H1 (cell line): ENCODE data around the gene PSORS1C1. TPM values are rescaled to one million over a fixed set of nuclear protein-coding genes. Genes with fewer than 3 reads are reported as not detected.
A peak's percentile ranks its signal among the peaks of the same experiment; 100 is the strongest.

Source experiments
- EP300 ChIP-seq, 2 experiments: IDR thresholded peaks; 1 replicate in 1 of 2; 2 replicates in 1 of 2; pipeline ENCODE4 v1.6.1; 2011 to 2012; ENCODE audit warnings: low read depth in 2 of 2, low read length in 2 of 2, mild to moderate bottlenecking in 2 of 2, borderline replicate concordance in 1 of 2, inconsistent platforms in 1 of 2, moderate library complexity in 1 of 2
- HDAC6 ChIP-seq: IDR thresholded peaks from one replicate; pipeline ENCODE4 v1.7.1; 2012; ENCODE audit warnings: low read depth, mild to moderate bottlenecking, inconsistent platforms, low read length, moderate library complexity
- NANOG ChIP-seq: IDR thresholded peaks from 2 replicates; pipeline ENCODE4 v1.6.1; 2011; ENCODE audit warnings: low read length, low read depth, mild to moderate bottlenecking, inconsistent platforms; ENCODE audit not compliant: insufficient read depth, poor library complexity, severe bottlenecking
- PHF8 ChIP-seq: fragments of 200-600 bp; sonication (generic); conservative IDR thresholded peaks from 2 replicates; pipeline ENCODE4 v1.7.1; 2012; ENCODE audit warnings: low read depth, mild to moderate bottlenecking, inconsistent platforms, low read length, moderate library complexity
- RFX5 ChIP-seq: IDR thresholded peaks from 2 replicates; pipeline ENCODE4 v1.6.1; 2011; ENCODE audit warnings: low read depth, low read length, improper control_type of control experiment, borderline replicate concordance
- SP2 ChIP-seq: IDR thresholded peaks from 2 replicates; pipeline ENCODE4 v1.6.1; 2012; ENCODE audit warnings: mild to moderate bottlenecking, low read length, inconsistent platforms
- TAF1 ChIP-seq: IDR thresholded peaks from 2 replicates; pipeline ENCODE4 v1.6.1; 2011; ENCODE audit warnings: mild to moderate bottlenecking, low read depth, low read length
- TCF12 ChIP-seq: IDR thresholded peaks from 2 replicates; pipeline ENCODE4 v1.6.1; 2011; ENCODE audit warnings: low read depth, mild to moderate bottlenecking, low read length
- USF2 ChIP-seq: IDR thresholded peaks from 2 replicates; pipeline ENCODE4 v1.6.1; 2011; ENCODE audit warnings: low read length, improper control_type of control experiment
- polyA plus RNA-seq, 7 experiments: library from polyadenylated mRNA; depleted of rRNA in 3 of 7; stranded (reverse) in 5 of 7; unstranded in 2 of 7; fragments of >200 nt in 5 of 7; fragments of 200-250 nt in 2 of 7; gene quantifications; 1 replicate in 5 of 7; 2 replicates in 1 of 7; 4 replicates in 1 of 7; pipeline versions ENCODE4 v1.2.1 to v1.2.3, GENCODE V29; 2011 to 2013; ENCODE audit warnings: missing spikeins in 2 of 7, mixed read lengths in 2 of 7
- total RNA-seq: library from RNA; stranded (reverse); fragmentation: NEBNext Ultra II Directional; extraction: Animal tissue kit (Norgen Biotek cat#: 25700); gene quantifications from 2 replicates; pipeline ENCODE4 v1.2.1, GENCODE V29; 2021
- TF ChIP-seq, protein P1 (sequence below): fragments of 300-600 bp; sonication (generic); IDR thresholded peaks from 2 replicates; pipeline ENCODE4 v1.7.1; 2012; ENCODE audit warnings: low read length, moderate library complexity, mild to moderate bottlenecking, inconsistent platforms; ENCODE audit not compliant: insufficient replicate concordance

The PSORS1C1 gene
- total and polyA plus RNA-seq, 2 of the 8 experiments (the other 6 are each of a cell fraction or from before 2014, with no cell fraction given), result 0.12 to 0.52 TPM

- TF ChIP-seq, protein P1, sequence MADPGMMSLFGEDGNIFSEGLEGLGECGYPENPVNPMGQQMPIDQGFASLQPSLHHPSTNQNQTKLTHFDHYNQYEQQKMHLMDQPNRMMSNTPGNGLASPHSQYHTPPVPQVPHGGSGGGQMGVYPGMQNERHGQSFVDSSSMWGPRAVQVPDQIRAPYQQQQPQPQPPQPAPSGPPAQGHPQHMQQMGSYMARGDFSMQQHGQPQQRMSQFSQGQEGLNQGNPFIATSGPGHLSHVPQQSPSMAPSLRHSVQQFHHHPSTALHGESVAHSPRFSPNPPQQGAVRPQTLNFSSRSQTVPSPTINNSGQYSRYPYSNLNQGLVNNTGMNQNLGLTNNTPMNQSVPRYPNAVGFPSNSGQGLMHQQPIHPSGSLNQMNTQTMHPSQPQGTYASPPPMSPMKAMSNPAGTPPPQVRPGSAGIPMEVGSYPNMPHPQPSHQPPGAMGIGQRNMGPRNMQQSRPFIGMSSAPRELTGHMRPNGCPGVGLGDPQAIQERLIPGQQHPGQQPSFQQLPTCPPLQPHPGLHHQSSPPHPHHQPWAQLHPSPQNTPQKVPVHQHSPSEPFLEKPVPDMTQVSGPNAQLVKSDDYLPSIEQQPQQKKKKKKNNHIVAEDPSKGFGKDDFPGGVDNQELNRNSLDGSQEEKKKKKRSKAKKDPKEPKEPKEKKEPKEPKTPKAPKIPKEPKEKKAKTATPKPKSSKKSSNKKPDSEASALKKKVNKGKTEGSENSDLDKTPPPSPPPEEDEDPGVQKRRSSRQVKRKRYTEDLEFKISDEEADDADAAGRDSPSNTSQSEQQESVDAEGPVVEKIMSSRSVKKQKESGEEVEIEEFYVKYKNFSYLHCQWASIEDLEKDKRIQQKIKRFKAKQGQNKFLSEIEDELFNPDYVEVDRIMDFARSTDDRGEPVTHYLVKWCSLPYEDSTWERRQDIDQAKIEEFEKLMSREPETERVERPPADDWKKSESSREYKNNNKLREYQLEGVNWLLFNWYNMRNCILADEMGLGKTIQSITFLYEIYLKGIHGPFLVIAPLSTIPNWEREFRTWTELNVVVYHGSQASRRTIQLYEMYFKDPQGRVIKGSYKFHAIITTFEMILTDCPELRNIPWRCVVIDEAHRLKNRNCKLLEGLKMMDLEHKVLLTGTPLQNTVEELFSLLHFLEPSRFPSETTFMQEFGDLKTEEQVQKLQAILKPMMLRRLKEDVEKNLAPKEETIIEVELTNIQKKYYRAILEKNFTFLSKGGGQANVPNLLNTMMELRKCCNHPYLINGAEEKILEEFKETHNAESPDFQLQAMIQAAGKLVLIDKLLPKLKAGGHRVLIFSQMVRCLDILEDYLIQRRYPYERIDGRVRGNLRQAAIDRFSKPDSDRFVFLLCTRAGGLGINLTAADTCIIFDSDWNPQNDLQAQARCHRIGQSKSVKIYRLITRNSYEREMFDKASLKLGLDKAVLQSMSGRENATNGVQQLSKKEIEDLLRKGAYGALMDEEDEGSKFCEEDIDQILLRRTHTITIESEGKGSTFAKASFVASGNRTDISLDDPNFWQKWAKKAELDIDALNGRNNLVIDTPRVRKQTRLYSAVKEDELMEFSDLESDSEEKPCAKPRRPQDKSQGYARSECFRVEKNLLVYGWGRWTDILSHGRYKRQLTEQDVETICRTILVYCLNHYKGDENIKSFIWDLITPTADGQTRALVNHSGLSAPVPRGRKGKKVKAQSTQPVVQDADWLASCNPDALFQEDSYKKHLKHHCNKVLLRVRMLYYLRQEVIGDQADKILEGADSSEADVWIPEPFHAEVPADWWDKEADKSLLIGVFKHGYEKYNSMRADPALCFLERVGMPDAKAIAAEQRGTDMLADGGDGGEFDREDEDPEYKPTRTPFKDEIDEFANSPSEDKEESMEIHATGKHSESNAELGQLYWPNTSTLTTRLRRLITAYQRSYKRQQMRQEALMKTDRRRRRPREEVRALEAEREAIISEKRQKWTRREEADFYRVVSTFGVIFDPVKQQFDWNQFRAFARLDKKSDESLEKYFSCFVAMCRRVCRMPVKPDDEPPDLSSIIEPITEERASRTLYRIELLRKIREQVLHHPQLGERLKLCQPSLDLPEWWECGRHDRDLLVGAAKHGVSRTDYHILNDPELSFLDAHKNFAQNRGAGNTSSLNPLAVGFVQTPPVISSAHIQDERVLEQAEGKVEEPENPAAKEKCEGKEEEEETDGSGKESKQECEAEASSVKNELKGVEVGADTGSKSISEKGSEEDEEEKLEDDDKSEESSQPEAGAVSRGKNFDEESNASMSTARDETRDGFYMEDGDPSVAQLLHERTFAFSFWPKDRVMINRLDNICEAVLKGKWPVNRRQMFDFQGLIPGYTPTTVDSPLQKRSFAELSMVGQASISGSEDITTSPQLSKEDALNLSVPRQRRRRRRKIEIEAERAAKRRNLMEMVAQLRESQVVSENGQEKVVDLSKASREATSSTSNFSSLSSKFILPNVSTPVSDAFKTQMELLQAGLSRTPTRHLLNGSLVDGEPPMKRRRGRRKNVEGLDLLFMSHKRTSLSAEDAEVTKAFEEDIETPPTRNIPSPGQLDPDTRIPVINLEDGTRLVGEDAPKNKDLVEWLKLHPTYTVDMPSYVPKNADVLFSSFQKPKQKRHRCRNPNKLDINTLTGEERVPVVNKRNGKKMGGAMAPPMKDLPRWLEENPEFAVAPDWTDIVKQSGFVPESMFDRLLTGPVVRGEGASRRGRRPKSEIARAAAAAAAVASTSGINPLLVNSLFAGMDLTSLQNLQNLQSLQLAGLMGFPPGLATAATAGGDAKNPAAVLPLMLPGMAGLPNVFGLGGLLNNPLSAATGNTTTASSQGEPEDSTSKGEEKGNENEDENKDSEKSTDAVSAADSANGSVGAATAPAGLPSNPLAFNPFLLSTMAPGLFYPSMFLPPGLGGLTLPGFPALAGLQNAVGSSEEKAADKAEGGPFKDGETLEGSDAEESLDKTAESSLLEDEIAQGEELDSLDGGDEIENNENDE, result no peak
- no peak for TF ChIP-seq TCF12
- no peak for TF ChIP-seq NANOG
- no peak for TF ChIP-seq HDAC6
- no peak for TF ChIP-seq RFX5
- TF ChIP-seq PHF8, result no peak
- TF ChIP-seq SP2, result no peak
- no peak for TF ChIP-seq USF2
- TF ChIP-seq EP300 (IDR thresholded peaks at IDR 0.05; ENCODE audit: borderline replicate concordance in 1 of 2, low read depth in 2 of 2, low read length in 2 of 2), result peak in 1 of 2 experiments; percentile 35; a peak in 1 of 3 replicates
- TF ChIP-seq TAF1, result no peak
Observed at GRCh38 chr6:31070711-31071197, 43.8 kb upstream of the PSORS1C1 start (continued).
